Activated CD4-positive, alpha-beta T cell treated with anti-CD3 and anti-CD28 coated beads, Interleukin-2, amount 50 U/mL, for 24 hours (primary cell): ENCODE measurements around the gene FBXO41.
"Not testable (repeated sequence)": the region's sequence is repeated elsewhere in the genome, so short reads cannot be mapped to it uniquely, and the experiment has no call there.

ENCODE experiments used
- DNase-seq, 2 donors: peaks; one replicate each; pipeline ENCODE4 v3.0.0-alpha.2; 2020; ENCODE audit warnings: low read depth in 1 of 2, low spot score in 1 of 2

Gene FBXO41

GRCh38 chr2:73262691-73263429 lies 21.4 kb downstream of the FBXO41 start:
- DNase-seq, result not testable (repeated sequence)

GRCh38 chr2:73262108-73262651 lies 22.1 kb downstream of the FBXO41 start:
- DNase-seq, result no peak

GRCh38 chr2:73260338-73260984 lies 23.8 kb downstream of the FBXO41 start:
- no peak for DNase-seq

DNA sequence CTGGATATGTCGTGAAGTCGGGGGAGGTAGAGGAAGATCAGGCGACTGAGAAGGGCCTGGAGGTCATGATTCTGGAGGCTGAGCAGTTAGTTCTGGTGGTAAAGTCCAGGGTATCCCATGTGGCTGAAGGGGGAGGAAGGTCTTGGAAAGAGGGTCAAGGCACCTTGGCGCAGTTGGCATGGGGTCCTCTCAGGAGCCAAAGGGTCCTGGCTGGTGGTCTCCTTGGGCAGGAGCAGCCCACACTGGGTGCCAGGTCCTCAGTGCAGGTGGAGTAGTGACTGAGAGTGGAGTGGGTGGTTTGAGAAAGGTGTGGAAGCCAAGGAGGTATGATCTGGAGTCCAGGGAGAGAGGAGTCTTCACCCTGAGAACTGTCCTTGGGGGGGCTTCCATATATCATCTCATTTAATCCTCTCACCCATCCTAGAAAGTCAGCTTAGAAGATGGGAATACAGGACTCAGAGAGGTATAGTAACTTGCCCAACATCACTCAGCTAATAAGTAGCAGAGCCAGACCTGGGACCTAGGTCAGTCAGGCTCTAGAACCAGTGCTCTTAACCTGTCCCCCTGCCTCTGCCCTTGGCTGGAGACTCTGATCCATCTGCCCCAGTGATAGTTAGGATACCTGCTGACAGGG lies 24.5 kb downstream of the FBXO41 start:
- no peak for DNase-seq

DNA sequence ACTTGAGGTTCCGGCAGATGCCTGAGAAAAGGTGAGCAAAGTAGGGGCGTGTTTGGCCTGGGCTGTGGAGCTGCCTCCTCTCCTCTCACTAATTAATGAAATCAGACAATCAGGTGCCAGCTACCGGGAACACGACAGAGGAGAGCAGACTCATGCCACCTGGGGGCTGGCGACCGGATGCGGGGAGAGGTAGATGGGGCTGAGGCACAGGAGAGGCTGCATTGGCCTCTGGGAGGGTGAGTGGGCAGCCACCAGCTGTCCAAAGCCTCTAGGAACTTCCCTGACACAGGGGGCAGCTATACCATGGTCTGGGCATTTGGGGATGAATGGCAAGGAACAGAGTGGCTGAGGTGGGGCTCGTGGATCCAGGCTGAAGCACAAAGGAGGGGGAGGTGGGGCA lies 25.0 kb downstream of the FBXO41 start:
- no peak for DNase-seq

GRCh38 chr2:73258913-73259215 lies 25.4 kb downstream of the FBXO41 start:
- no peak for DNase-seq

DNA sequence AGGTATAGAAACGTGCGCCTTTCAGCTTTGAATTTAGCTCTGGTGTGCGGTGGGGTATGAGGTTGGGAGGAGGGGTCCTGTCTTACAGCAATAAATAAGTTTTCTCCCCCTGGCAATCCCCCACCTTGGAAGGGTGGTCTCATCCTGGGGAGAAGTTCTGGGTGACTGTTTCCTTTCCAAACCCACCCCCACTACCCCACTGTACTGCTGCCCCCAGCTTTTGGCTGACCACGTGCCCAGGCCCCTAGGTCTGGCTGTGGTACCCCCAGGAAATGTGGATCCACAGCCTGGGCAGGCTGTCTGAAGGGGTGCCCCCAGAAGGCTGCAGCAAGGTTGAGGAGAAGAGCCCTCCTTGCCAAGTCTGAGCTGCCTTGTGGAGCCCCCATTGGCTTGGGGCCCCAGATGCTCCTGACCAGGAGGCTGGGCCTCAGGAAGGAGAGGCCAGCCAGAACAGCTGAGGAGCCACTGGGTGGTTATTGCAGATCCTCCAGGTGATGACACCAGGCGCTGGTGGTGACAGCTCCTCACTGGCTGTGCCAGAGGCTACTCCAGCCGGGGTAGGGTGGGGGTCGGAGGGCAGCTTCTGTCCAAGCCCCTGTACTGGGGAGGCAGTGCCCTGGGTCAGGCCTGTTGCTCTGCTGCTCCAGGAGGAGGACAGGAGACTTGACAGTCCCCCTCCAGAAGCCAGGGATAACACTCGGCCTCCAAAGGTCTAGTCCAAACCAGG lies 25.9 kb downstream of the FBXO41 start:
- no peak for DNase-seq

GRCh38 chr2:73257425-73258125 lies 26.7 kb downstream of the FBXO41 start:
- DNase-seq, result no peak

GRCh38 chr2:73257021-73257420 lies 27.3 kb downstream of the FBXO41 start:
- DNase-seq, result no peak

DNA sequence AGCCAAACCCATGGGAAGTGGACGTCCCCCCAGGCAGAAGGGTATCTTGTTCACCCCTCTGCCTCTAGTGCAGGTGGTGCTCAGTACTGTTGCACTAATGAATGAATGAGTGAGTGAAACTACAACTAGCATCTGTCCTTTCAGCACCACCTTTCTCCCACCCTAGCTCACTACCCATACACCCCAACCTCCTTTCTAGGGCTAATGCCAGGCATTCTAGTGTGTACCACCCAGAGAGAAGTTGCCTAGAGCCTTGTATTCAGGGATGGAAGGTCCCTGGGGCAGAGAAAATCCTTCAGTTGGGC lies 27.7 kb downstream of the FBXO41 start:
- no peak for DNase-seq

DNA sequence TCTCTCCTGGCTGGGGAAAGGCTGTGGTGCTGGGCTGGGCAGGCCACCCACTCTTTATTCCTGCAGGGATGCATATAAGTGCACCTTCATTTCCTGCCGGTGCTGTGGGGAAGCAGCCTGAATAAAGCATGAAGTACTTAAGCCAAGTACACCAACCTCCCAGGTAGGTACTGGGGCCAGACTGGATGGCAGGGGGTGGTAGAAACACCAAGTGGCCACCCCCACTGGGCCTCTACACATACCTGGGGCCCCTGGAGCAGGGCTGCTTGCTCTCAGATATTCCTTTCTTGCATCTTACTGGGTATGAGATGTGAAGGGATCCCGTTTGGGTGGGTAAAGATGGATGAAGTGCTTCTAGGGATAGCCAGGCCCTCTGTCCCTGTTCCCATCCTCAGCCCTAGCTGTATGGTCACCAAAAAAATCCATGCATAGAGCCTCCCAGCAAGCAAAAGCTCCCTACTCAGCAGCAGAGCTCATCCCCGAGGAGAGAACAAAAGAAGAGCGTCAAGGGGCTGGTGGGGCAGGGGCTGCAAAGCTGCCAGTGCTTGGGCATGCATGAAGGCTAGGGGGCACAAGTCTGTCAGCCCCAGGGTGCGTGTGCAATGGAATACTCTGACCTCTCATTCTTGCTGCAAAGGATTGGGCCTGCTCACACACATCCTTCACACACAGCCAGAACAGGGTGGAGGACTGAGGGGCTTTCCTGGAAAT lies 28.2 kb downstream of the FBXO41 start:
- DNase-seq, result no peak

GRCh38 chr2:73255007-73255644 lies 29.2 kb downstream of the FBXO41 start:
- DNase-seq, result no peak

- DNase-seq, result no peak
Measured at GRCh38 chr2:73254343-73255006, 29.8 kb downstream of the FBXO41 start.

GRCh38 chr2:73253901-73254300 lies 30.4 kb downstream of the FBXO41 start:
- no peak for DNase-seq

DNA sequence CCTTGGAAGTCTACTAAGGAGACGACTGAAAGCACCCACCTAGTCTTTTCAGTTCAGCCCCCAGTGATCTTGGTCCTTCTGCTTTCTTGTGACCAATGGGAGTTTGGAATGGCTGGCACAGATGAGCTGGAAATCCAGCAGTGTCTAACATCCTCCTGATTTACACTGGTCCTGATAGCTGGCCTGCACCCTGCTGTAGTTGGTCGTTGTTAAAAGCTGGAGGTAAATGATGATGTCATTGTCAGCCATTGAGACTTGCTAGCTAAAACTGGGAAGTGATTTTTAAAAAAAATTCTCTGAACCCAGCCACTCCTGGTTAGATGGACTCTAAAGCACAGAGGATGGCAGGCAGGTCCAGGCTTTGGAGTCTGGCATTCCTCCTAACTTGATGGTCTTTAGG lies 30.9 kb downstream of the FBXO41 start:
- DNase-seq, result no peak

DNA sequence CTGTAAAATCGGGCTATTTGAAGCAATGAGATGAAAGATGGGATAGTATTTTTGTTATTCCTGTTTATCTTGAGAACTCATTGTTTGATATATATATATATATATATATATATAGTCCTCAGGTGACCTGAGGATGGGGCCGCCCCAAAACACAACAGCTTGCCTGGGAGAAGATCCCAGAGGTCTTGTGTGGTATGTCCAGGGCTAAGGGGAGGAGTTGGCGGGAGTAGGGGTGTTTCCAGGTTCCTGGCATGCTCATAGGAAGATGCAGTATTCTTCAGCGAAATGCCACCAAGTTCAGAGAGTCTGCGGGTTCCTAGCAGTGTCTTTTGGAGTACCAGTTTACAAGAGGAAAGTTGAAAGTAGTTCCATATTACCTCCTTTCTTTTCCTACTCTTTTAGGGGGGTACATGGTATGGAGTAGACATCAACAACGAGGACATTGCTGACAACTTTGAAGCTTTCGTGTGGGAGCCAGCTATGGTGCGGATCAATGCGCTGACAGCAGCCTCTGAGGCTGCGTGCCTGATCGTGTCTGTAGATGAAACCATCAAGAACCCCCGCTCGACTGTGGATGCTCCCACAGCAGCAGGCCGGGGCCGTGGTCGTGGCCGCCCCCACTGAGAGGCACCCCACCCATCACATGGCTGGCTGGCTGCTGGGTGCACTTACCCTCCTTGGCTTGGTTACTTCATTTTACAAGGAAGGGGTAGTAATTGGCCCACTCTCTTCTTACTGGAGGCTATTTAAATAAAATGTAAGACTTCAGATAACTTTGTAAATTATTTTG lies 31.8 kb downstream of the FBXO41 start:
- no peak for DNase-seq

- no peak for DNase-seq
Measured at GRCh38 chr2:73250872-73251846, 33.1 kb downstream of the FBXO41 start.

DNA sequence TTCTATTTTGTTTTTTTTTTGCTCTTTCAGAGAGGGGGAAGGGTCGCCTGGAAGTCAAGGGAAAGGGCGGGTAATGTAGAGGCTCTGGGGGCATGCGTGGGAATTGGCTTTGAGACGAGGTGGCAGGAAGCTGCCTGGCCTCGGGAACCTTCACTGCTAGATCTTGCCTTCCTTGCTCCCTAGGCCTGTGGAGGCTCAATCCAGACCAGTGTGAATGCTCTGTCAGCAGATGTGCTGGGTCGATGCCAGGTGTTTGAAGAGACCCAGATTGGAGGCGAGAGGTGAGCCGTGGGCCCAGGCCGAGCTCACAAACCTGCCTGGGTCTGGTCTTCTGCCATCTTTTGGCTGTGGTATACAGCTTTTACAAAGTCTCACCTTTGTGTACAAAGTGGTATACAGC lies 34.6 kb downstream of the FBXO41 start:
- no peak for DNase-seq
